ENCODE results near the gene RMND5B. TPM values are rescaled to one million over a fixed set of nuclear protein-coding genes. Genes with fewer than 3 reads are reported as not detected.

The RMND5B gene
- total RNA-seq, 1 experiment from 2014 or later = 37.0 TPM

DNA sequence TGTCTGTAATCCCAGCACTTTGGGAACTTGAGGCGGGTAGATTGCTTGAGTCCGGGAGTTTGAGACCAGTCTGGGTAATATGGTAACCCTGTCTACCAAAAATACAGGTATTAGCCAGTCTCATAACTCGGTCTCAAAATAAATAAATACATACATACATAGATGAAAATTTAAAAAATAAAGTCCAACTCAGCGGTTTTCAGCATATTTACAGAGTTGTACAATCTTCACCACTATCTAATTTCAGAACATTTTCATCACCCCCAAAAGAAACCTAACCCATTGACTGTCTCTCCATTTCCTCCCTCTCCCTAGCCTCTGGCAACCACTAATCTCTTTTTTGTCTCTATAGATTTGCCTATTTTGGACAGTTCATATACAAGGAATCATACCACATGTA is 10.7 kb downstream of the RMND5B start:
- CTCF ChIA-PET = no interaction called here
- no peaks in the 10 kb centered on the region for H3K27me3 ChIP-seq (replicated peaks; ENCODE audit: insufficient read depth, low read depth, low read length, poor library complexity)
- peaks cover 40% of the 10 kb centered on the region for H3K36me3 ChIP-seq (ENCODE audit: insufficient read depth, low read length, poor library complexity, severe bottlenecking)
- TF ChIP-seq, protein P1, sequence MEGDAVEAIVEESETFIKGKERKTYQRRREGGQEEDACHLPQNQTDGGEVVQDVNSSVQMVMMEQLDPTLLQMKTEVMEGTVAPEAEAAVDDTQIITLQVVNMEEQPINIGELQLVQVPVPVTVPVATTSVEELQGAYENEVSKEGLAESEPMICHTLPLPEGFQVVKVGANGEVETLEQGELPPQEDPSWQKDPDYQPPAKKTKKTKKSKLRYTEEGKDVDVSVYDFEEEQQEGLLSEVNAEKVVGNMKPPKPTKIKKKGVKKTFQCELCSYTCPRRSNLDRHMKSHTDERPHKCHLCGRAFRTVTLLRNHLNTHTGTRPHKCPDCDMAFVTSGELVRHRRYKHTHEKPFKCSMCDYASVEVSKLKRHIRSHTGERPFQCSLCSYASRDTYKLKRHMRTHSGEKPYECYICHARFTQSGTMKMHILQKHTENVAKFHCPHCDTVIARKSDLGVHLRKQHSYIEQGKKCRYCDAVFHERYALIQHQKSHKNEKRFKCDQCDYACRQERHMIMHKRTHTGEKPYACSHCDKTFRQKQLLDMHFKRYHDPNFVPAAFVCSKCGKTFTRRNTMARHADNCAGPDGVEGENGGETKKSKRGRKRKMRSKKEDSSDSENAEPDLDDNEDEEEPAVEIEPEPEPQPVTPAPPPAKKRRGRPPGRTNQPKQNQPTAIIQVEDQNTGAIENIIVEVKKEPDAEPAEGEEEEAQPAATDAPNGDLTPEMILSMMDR (conservative IDR thresholded peaks at IDR 0.05; ENCODE audit: low read depth, low read length) = no peak
- no peak for TF ChIP-seq EZH2 (IDR thresholded peaks at IDR 0.05; ENCODE audit: borderline replicate concordance, low read depth, low read length, poor library complexity, severe bottlenecking)
- POLR2A ChIA-PET (ENCODE audit: low non-redundant PET) = no interaction called here
- BruUV-seq (replicated peaks) = no TSS peak
- no peak overlapping the region for H3K4me3 ChIP-seq (ENCODE audit: low read depth, low read length, poor library complexity, severe bottlenecking)
- DNase-seq (ENCODE audit: low spot score) = no peak
- no peaks in the 10 kb centered on the region for H3K9me3 ChIP-seq (ENCODE audit: low read depth, low read length, poor library complexity, severe bottlenecking)
- intact Hi-C loops (cut with micrococcal nuclease; ENCODE audit: unreplicated experiment) = no loop called here
- H3K4me1 ChIP-seq (ENCODE audit: insufficient read depth, low read length, poor library complexity, severe bottlenecking) = no peaks in the 10 kb centered on the region
- no peak overlapping the region for H3K27ac ChIP-seq (ENCODE audit: low read depth, low read length, poor library complexity, severe bottlenecking)

DNA sequence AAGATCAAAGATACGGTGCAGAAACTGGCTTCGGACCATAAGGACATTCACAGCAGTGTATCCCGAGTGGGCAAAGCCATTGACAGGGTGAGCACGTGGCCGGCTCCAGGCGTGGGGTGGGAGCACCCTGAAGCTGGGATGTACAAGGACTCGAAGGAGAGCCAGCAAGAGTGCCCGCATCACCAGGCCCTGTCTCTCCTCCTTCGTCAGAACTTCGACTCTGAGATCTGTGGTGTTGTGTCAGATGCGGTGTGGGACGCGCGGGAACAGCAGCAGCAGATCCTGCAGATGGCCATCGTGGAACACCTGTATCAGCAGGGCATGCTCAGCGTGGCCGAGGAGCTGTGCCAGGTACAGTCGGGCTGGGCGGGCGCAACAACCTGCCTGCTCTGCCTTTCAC is 11.8 kb downstream of the RMND5B start:
- peaks cover 51% of the 10 kb centered on the region for H3K36me3 ChIP-seq (ENCODE audit: insufficient read depth, low read length, poor library complexity, severe bottlenecking)
- ChIA-PET CTCF (no interaction called here), POLR2A (ENCODE audit: low non-redundant PET) (no interaction called here)
- no peak for TF ChIP-seq EZH2 (IDR thresholded peaks at IDR 0.05; ENCODE audit: borderline replicate concordance, low read depth, low read length, poor library complexity, severe bottlenecking)
- TF ChIP-seq, protein P1 (conservative IDR thresholded peaks at IDR 0.05; ENCODE audit: low read depth, low read length) = no peak
- H3K27ac ChIP-seq (ENCODE audit: low read depth, low read length, poor library complexity, severe bottlenecking) = no peak overlapping the region
- DNase-seq (ENCODE audit: low spot score) = no peak
- no peaks in the 10 kb centered on the region for H3K27me3 ChIP-seq (replicated peaks; ENCODE audit: insufficient read depth, low read depth, low read length, poor library complexity)
- no peaks in the 10 kb centered on the region for H3K4me1 ChIP-seq (ENCODE audit: insufficient read depth, low read length, poor library complexity, severe bottlenecking)
- intact Hi-C loops (cut with micrococcal nuclease; ENCODE audit: unreplicated experiment) = no loop called here
- no peaks in the 10 kb centered on the region for H3K9me3 ChIP-seq (ENCODE audit: low read depth, low read length, poor library complexity, severe bottlenecking)
- H3K4me3 ChIP-seq (ENCODE audit: low read depth, low read length, poor library complexity, severe bottlenecking) = no peak overlapping the region
- no TSS peak for BruUV-seq (replicated peaks)

DNA sequence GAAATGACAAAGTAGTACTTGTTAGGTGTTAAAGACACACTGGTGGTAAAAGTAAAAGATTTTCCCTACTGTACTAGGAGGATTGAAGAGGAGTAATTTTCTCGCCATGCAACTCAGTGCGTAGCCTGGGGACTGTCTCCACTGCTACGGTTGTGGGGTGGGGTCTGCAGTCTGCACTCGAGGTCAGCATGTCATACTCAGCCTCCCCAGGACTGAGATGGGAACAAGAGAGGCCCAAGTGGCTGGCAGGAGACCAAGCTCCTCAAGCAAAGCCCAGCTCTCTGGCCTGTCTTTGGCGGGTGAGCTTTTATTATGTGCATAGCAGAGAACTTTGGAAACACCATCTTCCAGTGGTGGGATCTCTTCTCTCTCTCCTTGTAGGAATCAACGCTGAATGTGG is 12.4 kb downstream of the RMND5B start:
- intact Hi-C loops (cut with micrococcal nuclease; ENCODE audit: unreplicated experiment) = no loop called here
- POLR2A ChIA-PET (ENCODE audit: low non-redundant PET) = no interaction called here
- CTCF ChIA-PET = no interaction called here
- no peak for DNase-seq (ENCODE audit: low spot score)
- peaks cover 57% of the 10 kb centered on the region for H3K36me3 ChIP-seq (ENCODE audit: insufficient read depth, low read length, poor library complexity, severe bottlenecking)
- H3K4me3 ChIP-seq (ENCODE audit: low read depth, low read length, poor library complexity, severe bottlenecking) = no peak overlapping the region
- H3K9me3 ChIP-seq (ENCODE audit: low read depth, low read length, poor library complexity, severe bottlenecking) = no peaks in the 10 kb centered on the region
- BruUV-seq (replicated peaks) = no TSS peak
- no peaks in the 10 kb centered on the region for H3K4me1 ChIP-seq (ENCODE audit: insufficient read depth, low read length, poor library complexity, severe bottlenecking)
- no peaks in the 10 kb centered on the region for H3K27me3 ChIP-seq (replicated peaks; ENCODE audit: insufficient read depth, low read depth, low read length, poor library complexity)
- H3K27ac ChIP-seq (ENCODE audit: low read depth, low read length, poor library complexity, severe bottlenecking) = no peak overlapping the region
- TF ChIP-seq, protein P1 (conservative IDR thresholded peaks at IDR 0.05; ENCODE audit: low read depth, low read length) = no peak
